ENCODE results near the gene JAKMIP2.
A peak's percentile ranks its signal among the peaks of the same experiment; 100 is the strongest.

Gene JAKMIP2

GRCh38 chr5:147575598-147575997 is 206.9 kb downstream of the JAKMIP2 start:
- no peak for ATAC-seq
- TF ChIP-seq ARNTL (CRISPR knock-in tag; IDR thresholded peaks at IDR 0.05; ENCODE audit: borderline replicate concordance, low read depth), result no peak
- no peak for TF ChIP-seq OSR1 (CRISPR knock-in tag; IDR thresholded peaks at IDR 0.05)
- TF ChIP-seq ZNF70 (CRISPR knock-in tag; IDR thresholded peaks at IDR 0.05), result no peak
- no peak for TF ChIP-seq SNAI2 (CRISPR knock-in tag; IDR thresholded peaks at IDR 0.05)
- no peak for TF ChIP-seq CREB5 (CRISPR knock-in tag; IDR thresholded peaks at IDR 0.05; ENCODE audit: low read depth)
- no peak for TF ChIP-seq TOX (CRISPR knock-in tag; IDR thresholded peaks at IDR 0.05; ENCODE audit: borderline replicate concordance)
- TF ChIP-seq RARB (CRISPR knock-in tag; IDR thresholded peaks at IDR 0.05), result no peak
- TF ChIP-seq ZNF8 (CRISPR knock-in tag; IDR thresholded peaks at IDR 0.05), result no peak
- TF ChIP-seq GLIS3 (CRISPR knock-in tag; IDR thresholded peaks at IDR 0.05), result no peak
- no peak for TF ChIP-seq ESRRG (CRISPR knock-in tag; IDR thresholded peaks at IDR 0.05)
- no peak for TF ChIP-seq CSRNP3 (CRISPR knock-in tag; IDR thresholded peaks at IDR 0.05)
- no peak for TF ChIP-seq ZNF565 (CRISPR knock-in tag; conservative IDR thresholded peaks at IDR 0.05; ENCODE audit: low read depth)
- no peak for TF ChIP-seq TSHZ2 (CRISPR knock-in tag; IDR thresholded peaks at IDR 0.05)
- no peak for TF ChIP-seq PPARA (CRISPR knock-in tag; IDR thresholded peaks at IDR 0.05; ENCODE audit: borderline replicate concordance)
- no peak for TF ChIP-seq BACH2 (CRISPR knock-in tag; IDR thresholded peaks at IDR 0.05; ENCODE audit: borderline replicate concordance)
- TF ChIP-seq CSDC2 (CRISPR knock-in tag; IDR thresholded peaks at IDR 0.05), result no peak
- no peak for TF ChIP-seq TCF4 (CRISPR knock-in tag; IDR thresholded peaks at IDR 0.05; ENCODE audit: borderline replicate concordance)

DNA sequence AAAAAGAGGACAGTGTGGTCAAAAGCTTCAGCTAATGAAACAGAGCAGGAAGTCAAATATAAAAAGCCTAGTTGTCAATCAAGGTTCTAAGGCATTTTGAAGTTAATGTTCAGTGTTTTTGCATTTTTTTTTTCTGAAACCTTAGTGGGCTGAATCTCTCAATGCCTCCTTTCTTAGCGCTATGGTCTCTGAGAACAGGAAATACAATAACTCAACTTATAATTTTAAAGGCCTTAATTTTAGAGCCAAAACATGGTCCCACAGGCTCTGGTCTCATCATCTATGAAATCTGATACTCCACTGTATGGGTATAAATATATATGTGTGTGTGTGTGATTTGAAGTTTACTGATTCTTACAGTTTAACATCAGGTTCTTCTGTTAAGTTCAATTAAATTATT is 209.3 kb downstream of the JAKMIP2 start:
- no peak for TF ChIP-seq ESRRG (CRISPR knock-in tag; IDR thresholded peaks at IDR 0.05)
- no peak for ATAC-seq

DNA sequence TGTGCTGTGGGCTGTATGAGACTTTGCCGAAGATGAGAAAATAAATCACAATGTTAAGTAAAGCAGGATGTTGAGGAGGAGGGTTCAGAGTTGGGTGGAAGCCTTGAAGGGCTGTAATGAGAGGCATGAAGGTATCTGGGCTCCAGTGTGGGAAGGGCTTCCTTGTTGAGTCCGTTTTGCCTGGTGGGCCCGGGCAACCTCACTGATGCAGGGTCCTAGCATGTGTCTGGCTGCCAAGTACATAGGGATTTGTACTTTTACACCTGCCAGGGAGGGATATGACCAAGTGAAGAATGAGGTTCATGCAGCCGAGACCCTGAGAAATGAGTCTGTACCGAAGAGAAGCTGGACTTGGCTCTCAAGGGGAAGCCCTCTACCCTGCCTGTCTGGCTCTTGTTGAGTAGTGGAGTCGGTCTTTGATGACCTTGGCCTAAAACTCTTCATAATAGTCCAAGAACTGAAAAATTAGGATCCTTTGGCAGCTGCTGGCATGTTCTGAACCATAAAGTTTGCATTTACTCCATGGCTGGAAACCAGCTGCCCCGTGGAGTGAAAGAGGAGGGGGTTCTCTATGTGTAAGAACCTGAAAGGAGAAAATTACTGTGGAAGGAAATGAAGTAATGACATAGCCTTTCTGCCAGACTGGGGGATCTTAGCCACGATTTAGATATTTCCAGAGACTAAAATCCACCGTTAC is 213.7 kb downstream of the JAKMIP2 start:
- 0 out of 3 replicates have a peak, but pooled peaks have one; percentile 22 for ATAC-seq
- TF ChIP-seq ZC3H10 (CRISPR knock-in tag; IDR thresholded peaks at IDR 0.05) (no peak), RARB (CRISPR knock-in tag; IDR thresholded peaks at IDR 0.05) (no peak), ZNF70 (CRISPR knock-in tag; IDR thresholded peaks at IDR 0.05) (no peak), GLIS3 (CRISPR knock-in tag; IDR thresholded peaks at IDR 0.05) (no peak), ISL1 (CRISPR knock-in tag; IDR thresholded peaks at IDR 0.05) (no peak), ZNF8 (CRISPR knock-in tag; IDR thresholded peaks at IDR 0.05) (no peak), CSDC2 (CRISPR knock-in tag; IDR thresholded peaks at IDR 0.05) (no peak), CSRNP3 (CRISPR knock-in tag; IDR thresholded peaks at IDR 0.05) (no peak), ARNTL (CRISPR knock-in tag; IDR thresholded peaks at IDR 0.05; ENCODE audit: borderline replicate concordance, low read depth) (no peak), TCF4 (CRISPR knock-in tag; IDR thresholded peaks at IDR 0.05; ENCODE audit: borderline replicate concordance) (no peak), PPARA (CRISPR knock-in tag; IDR thresholded peaks at IDR 0.05; ENCODE audit: borderline replicate concordance) (no peak), CREB5 (CRISPR knock-in tag; IDR thresholded peaks at IDR 0.05; ENCODE audit: low read depth) (no peak), ZFP3 (CRISPR knock-in tag; IDR thresholded peaks at IDR 0.05) (no peak), ESRRG (CRISPR knock-in tag; IDR thresholded peaks at IDR 0.05) (no peak), ZFP30 (CRISPR knock-in tag; IDR thresholded peaks at IDR 0.05) (no peak), BACH2 (CRISPR knock-in tag; IDR thresholded peaks at IDR 0.05; ENCODE audit: borderline replicate concordance) (no peak), ZNF565 (CRISPR knock-in tag; conservative IDR thresholded peaks at IDR 0.05; ENCODE audit: low read depth) (no peak)
- TF ChIP-seq, protein P1, sequence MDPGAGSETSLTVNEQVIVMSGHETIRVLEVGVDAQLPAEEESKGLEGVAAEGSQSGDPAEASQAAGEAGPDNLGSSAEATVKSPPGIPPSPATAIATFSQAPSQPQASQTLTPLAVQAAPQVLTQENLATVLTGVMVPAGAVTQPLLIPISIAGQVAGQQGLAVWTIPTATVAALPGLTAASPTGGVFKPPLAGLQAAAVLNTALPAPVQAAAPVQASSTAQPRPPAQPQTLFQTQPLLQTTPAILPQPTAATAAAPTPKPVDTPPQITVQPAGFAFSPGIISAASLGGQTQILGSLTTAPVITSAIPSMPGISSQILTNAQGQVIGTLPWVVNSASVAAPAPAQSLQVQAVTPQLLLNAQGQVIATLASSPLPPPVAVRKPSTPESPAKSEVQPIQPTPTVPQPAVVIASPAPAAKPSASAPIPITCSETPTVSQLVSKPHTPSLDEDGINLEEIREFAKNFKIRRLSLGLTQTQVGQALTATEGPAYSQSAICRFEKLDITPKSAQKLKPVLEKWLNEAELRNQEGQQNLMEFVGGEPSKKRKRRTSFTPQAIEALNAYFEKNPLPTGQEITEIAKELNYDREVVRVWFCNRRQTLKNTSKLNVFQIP (CRISPR knock-in tag; IDR thresholded peaks at IDR 0.05; ENCODE audit: borderline replicate concordance, low read depth), result no peak

Data from SK-N-SH treated with all-trans-retinoic acid at 6 μM for 48 hours (cell line).